CD4-positive, alpha-beta memory T cell (primary cell): ENCODE results near the gene SLX9. TPM values are rescaled to one million over a fixed set of nuclear protein-coding genes. Genes with fewer than 3 reads are reported as not detected.

ENCODE experiments used
- CTCF ChIA-PET: fragments of 350-600 bp; sonication (Branson Sonifier 250); formaldehyde crosslinking; loops from one replicate; lab custom pipeline; 2021; ENCODE audit warnings: inconsistent platforms; ENCODE audit not compliant: partially characterized antibody; lab: Charles Lee
- POLR2A ChIA-PET: fragments of 350-600 bp; sonication (Branson Sonifier 250); formaldehyde crosslinking; loops from one replicate; lab custom pipeline; 2021; ENCODE audit not compliant: partially characterized antibody; lab: Charles Lee
- DNase-seq, 5 donors: peaks; one replicate each; pipeline versions ENCODE4 v3.0.0 to v3.0.0-alpha.2; 2020 to 2022; ENCODE audit warnings: mixed read lengths in 1 of 5
- H3K27ac ChIP-seq: one replicate; pipeline ENCODE4 v1.7.0; 2013; ENCODE audit warnings: low read depth, low read length
- H3K27me3 ChIP-seq: 2 replicates; pipeline ENCODE4 v1.7.0; 2013; ENCODE audit warnings: mild to moderate bottlenecking, low read length, moderate library complexity; ENCODE audit not compliant: insufficient read depth
- H3K36me3 ChIP-seq: 2 replicates; pipeline ENCODE4 v1.7.0; 2013; ENCODE audit warnings: mild to moderate bottlenecking, low read length, moderate library complexity; ENCODE audit not compliant: insufficient read depth
- H3K4me1 ChIP-seq: 2 replicates; pipeline ENCODE4 v1.7.0; 2013; ENCODE audit warnings: mild to moderate bottlenecking, low read length, moderate library complexity; ENCODE audit not compliant: insufficient read depth
- H3K4me3 ChIP-seq, 2 donors: one replicate each; pipeline ENCODE4 v1.7.0; 2013; ENCODE audit warnings: low read length in 2 of 2, mild to moderate bottlenecking in 1 of 2
- H3K9me3 ChIP-seq, 2 donors: one replicate each; pipeline ENCODE4 v1.7.0; 2013; ENCODE audit warnings: low read length in 2 of 2, control low read depth in 1 of 2; ENCODE audit not compliant: control insufficient read depth in 1 of 2
- H3K27ac Mint-ChIP-seq, 7 donors: one replicate each; pipeline ENCODE4 v1.8.0; 2020 to 2021; ENCODE audit warnings: mixed read lengths in 7 of 7, mild to moderate bottlenecking in 6 of 7, inconsistent platforms in 3 of 7, moderate library complexity in 3 of 7
- H3K27me3 Mint-ChIP-seq, 2 donors: one replicate each; pipeline ENCODE4 v1.8.0; 2020 to 2021; ENCODE audit warnings: mixed read lengths in 2 of 2
- H3K36me3 Mint-ChIP-seq, 2 donors: one replicate each; pipeline ENCODE4 v1.8.0; 2020 to 2021; ENCODE audit warnings: mixed read lengths in 2 of 2, inconsistent platforms in 1 of 2, mild to moderate bottlenecking in 1 of 2
- H3K4me1 Mint-ChIP-seq, 4 donors: one replicate each; pipeline ENCODE4 v1.8.0; 2020 to 2021; ENCODE audit warnings: mixed read lengths in 4 of 4, mild to moderate bottlenecking in 1 of 4
- H3K4me3 Mint-ChIP-seq, 8 donors: one replicate each; pipeline ENCODE4 v1.8.0; 2020 to 2021; ENCODE audit warnings: mixed read lengths in 8 of 8, mild to moderate bottlenecking in 7 of 8, moderate library complexity in 6 of 8, inconsistent platforms in 3 of 8
- H3K9me3 Mint-ChIP-seq, 8 donors: one replicate each; pipeline ENCODE4 v1.8.0; 2020 to 2021; ENCODE audit warnings: mixed read lengths in 8 of 8, mild to moderate bottlenecking in 5 of 8, inconsistent platforms in 3 of 8, moderate library complexity in 1 of 8
- intact Hi-C: fragments of 100-400 bp; cut with micrococcal nuclease; formaldehyde crosslinking; loops from one replicate; pipeline ENCODE4 v1.15.1; 2023
- polyA plus RNA-seq, 2 donors: library from polyadenylated mRNA; unstranded; fragments of 300-500 nt; fragmentation: Illumina TruSeq; gene quantifications; one replicate each; pipeline ENCODE4 v1.2.3, GENCODE V29; 2021
- total RNA-seq, 2 experiments: library from RNA; stranded (reverse); gene quantifications; one replicate each; pipeline ENCODE4 v1.2.3, GENCODE V29; 2021

The SLX9 gene
- total and polyA plus RNA-seq, 4 experiments from 2014 or later, result 9.4 to 21.6 (median 15.4) TPM

GRCh38 chr21:45002381-45003204 lies 62.8 kb downstream of the SLX9 start:
- Histone ChIP-seq H3K9me3 (no peaks in the 10 kb centered on the region), H3K36me3 (no peaks in the 10 kb centered on the region), H3K4me1 (no peaks in the 10 kb centered on the region), H3K4me3 (no peak overlapping the region), H3K27ac (no peak overlapping the region), H3K27me3 (no peaks in the 10 kb centered on the region)
- no peak for DNase-seq
- H3K27me3 Mint-ChIP-seq, result peaks cover under 1 to 3% of the 10 kb centered on the region in 2 donors
- H3K9me3 Mint-ChIP-seq, result peaks cover 0 to 10% (median 2%) of the 10 kb centered on the region in 8 donors
- no peaks in the 10 kb centered on the region for H3K36me3 Mint-ChIP-seq
- intact Hi-C loops, result no loop called here
- H3K27ac Mint-ChIP-seq, result no peak overlapping the region
- POLR2A ChIA-PET, result no interaction called here
- CTCF ChIA-PET, result no interaction called here
- H3K4me1 Mint-ChIP-seq, result no peaks in the 10 kb centered on the region
- no peak overlapping the region for H3K4me3 Mint-ChIP-seq

- Mint-ChIP-seq H3K27me3 (peaks cover 3 to 4% of the 10 kb centered on the region in 2 donors), H3K4me1 (no peaks in the 10 kb centered on the region), H3K4me3 (no peak overlapping the region), H3K27ac (no peak overlapping the region), H3K9me3 (peaks cover 0 to 10% (median 2%) of the 10 kb centered on the region in 8 donors), H3K36me3 (no peaks in the 10 kb centered on the region)
- ChIA-PET POLR2A (no interaction called here), CTCF (no interaction called here)
- no peaks in the 10 kb centered on the region for H3K27me3 ChIP-seq
- H3K4me3 ChIP-seq, result no peak overlapping the region
- intact Hi-C loops, result no loop called here
- H3K9me3 ChIP-seq, result no peaks in the 10 kb centered on the region
- no peak overlapping the region for H3K27ac ChIP-seq
- H3K4me1 ChIP-seq, result no peaks in the 10 kb centered on the region
- DNase-seq, result no peak
- no peaks in the 10 kb centered on the region for H3K36me3 ChIP-seq
Observed at GRCh38 chr21:45003331-45004058, 63.7 kb downstream of the SLX9 start.

DNA sequence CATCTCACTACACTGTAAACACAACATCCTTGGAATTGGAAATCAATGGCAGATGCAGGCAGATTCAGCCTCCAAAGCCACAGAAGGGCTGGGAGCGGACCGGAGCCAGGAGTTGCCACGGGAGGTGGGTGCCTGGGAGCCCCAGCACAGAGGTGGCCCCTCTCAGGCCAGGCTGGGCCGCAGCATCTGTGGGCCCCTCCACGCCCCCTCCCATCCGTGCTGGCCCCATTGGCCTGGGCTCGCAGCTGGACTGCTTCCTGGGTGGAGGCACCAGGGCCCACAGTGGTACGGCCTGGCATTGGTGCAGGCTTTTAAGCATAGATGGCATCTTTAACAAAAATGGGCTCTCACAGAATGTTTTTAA lies 64.2 kb downstream of the SLX9 start:
- no peaks in the 10 kb centered on the region for H3K9me3 ChIP-seq
- Mint-ChIP-seq H3K36me3 (no peaks in the 10 kb centered on the region), H3K4me3 (no peak overlapping the region), H3K9me3 (peaks cover 0 to 10% (median 2%) of the 10 kb centered on the region in 8 donors), H3K27ac (no peak overlapping the region), H3K4me1 (no peaks in the 10 kb centered on the region), H3K27me3 (peaks cover 2 to 4% of the 10 kb centered on the region in 2 donors)
- no peaks in the 10 kb centered on the region for H3K36me3 ChIP-seq
- no peak overlapping the region for H3K27ac ChIP-seq
- ChIA-PET CTCF (no interaction called here), POLR2A (no interaction called here)
- no peak overlapping the region for H3K4me3 ChIP-seq
- no peaks in the 10 kb centered on the region for H3K4me1 ChIP-seq
- DNase-seq, result no peak
- intact Hi-C loops, result no loop called here
- no peaks in the 10 kb centered on the region for H3K27me3 ChIP-seq

- DNase-seq, result no peak
- peaks cover 3 to 4% of the 10 kb centered on the region in 2 donors for H3K27me3 Mint-ChIP-seq
- Histone ChIP-seq H3K4me3 (no peak overlapping the region), H3K4me1 (no peaks in the 10 kb centered on the region), H3K27ac (no peak overlapping the region), H3K9me3 (no peaks in the 10 kb centered on the region), H3K36me3 (no peaks in the 10 kb centered on the region), H3K27me3 (no peaks in the 10 kb centered on the region)
- POLR2A ChIA-PET, result no interaction called here
- peak overlapping the region in 1 of 7 donors; percentile 50 for H3K27ac Mint-ChIP-seq
- no peak overlapping the region for H3K4me3 Mint-ChIP-seq
- intact Hi-C loops, result no loop called here
- peaks cover 0 to 10% (median 2%) of the 10 kb centered on the region in 8 donors for H3K9me3 Mint-ChIP-seq
- H3K4me1 Mint-ChIP-seq, result no peaks in the 10 kb centered on the region
- H3K36me3 Mint-ChIP-seq, result no peaks in the 10 kb centered on the region
- CTCF ChIA-PET, result interaction anchor here (1.3 kb wide), 1 partner anchor 133 kb away, joined by 4 read pairs; no protein-coding TSS in a partner anchor
Observed at GRCh38 chr21:45004481-45005247, 64.8 kb downstream of the SLX9 start.

GRCh38 chr21:45006536-45007095 lies 66.8 kb downstream of the SLX9 start:
- Mint-ChIP-seq H3K4me1 (no peaks in the 10 kb centered on the region), H3K27me3 (peaks cover 7 to 11% of the 10 kb centered on the region in 2 donors), H3K9me3 (peaks cover 0 to 10% (median 2%) of the 10 kb centered on the region in 8 donors), H3K27ac (no peak overlapping the region), H3K4me3 (no peak overlapping the region), H3K36me3 (no peaks in the 10 kb centered on the region)
- H3K4me1 ChIP-seq, result no peaks in the 10 kb centered on the region
- CTCF ChIA-PET, result interaction anchor here (1.1 to 1.3 kb wide), 3 partner anchors 121 to 130 kb away, joined by 3 to 6 read pairs (median 3); no protein-coding TSS in a partner anchor
- DNase-seq, result no peak
- H3K27ac ChIP-seq, result no peak overlapping the region
- no peaks in the 10 kb centered on the region for H3K36me3 ChIP-seq
- intact Hi-C loops, result no loop called here
- no peaks in the 10 kb centered on the region for H3K9me3 ChIP-seq
- POLR2A ChIA-PET, result no interaction called here
- H3K4me3 ChIP-seq, result no peak overlapping the region
- H3K27me3 ChIP-seq, result no peaks in the 10 kb centered on the region

DNA sequence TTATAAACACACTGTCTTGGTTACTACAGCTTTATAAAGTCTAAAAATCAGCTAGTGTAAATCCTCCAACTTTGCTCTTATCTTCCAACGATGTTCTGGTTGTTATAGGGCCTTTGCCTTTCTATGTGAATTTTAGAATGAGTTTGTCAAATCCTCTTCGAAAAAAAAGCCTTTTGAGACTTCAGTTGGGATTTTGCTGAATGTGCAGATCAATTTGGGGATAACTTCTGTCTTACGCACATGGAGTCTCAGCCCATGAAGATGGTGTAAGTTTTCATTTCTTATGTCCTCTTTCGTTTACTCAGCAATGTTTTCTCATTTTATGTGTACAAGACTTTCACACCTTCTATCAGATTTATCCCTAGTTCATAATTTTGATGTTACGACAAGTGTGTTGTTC lies 69.8 kb downstream of the SLX9 start:
- Mint-ChIP-seq H3K9me3 (peaks cover 0 to 10% (median 2%) of the 10 kb centered on the region in 8 donors), H3K4me1 (no peaks in the 10 kb centered on the region), H3K4me3 (no peak overlapping the region), H3K27me3 (peaks cover 9 to 17% of the 10 kb centered on the region in 2 donors), H3K27ac (no peak overlapping the region), H3K36me3 (no peaks in the 10 kb centered on the region)
- Histone ChIP-seq H3K9me3 (no peaks in the 10 kb centered on the region), H3K4me3 (no peak overlapping the region), H3K4me1 (no peaks in the 10 kb centered on the region), H3K27me3 (no peaks in the 10 kb centered on the region), H3K27ac (no peak overlapping the region), H3K36me3 (no peaks in the 10 kb centered on the region)
- intact Hi-C loops, result no loop called here
- CTCF ChIA-PET, result interaction anchor here (1.4 kb wide), 1 partner anchor 59 kb away, joined by 3 read pairs; no protein-coding TSS in a partner anchor
- no peak for DNase-seq
- POLR2A ChIA-PET, result no interaction called here
